Measurements from ENCODE around the gene MAST4. TPM values are rescaled to one million over a fixed set of nuclear protein-coding genes. Genes with fewer than 3 reads are reported as not detected.

MAST4 gene
- total and polyA plus RNA-seq, 2 donors = 17.0 to 18.8 TPM

DNA sequence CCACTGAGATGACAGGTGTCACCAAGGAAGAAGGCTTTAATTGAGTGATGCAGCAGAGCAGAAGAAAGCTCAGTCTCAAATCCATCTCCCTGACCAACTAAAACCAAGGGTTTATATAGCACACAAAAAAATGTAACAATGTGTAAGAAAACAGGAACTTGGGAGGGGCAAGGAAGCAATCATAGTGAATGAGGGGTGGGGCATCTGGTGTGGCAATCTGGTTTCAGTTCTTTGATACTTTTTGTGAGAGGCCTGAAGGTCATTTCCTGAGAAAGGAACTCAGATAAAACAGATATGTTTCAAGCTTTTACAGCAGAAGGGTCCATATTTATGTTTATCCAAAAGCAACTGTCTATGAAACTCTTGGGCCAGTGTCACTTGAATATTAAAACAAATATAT, 580.7 kb downstream of the MAST4 start:
- Histone ChIP-seq H3K4me1 (ENCODE audit: control insufficient read depth in 2 of 2, insufficient read depth in 2 of 2, low read length in 2 of 2) (peaks cover 6 to 10% of the 10 kb centered on the region in 2 donors), H3K27me3 (ENCODE audit: control insufficient read depth in 2 of 2, insufficient read depth in 1 of 2, low read length in 1 of 2) (no peaks in the 10 kb centered on the region), H3K9me3 (ENCODE audit: control insufficient read depth in 2 of 2, insufficient read depth in 1 of 2, low read length in 1 of 2) (peaks cover 2 to 6% of the 10 kb centered on the region in 2 donors), H3K4me3 (ENCODE audit: low read length in 2 of 2) (no peak overlapping the region), H3K27ac (ENCODE audit: low read depth in 1 of 2, low read length in 1 of 2) (no peak overlapping the region), H3K36me3 (ENCODE audit: control insufficient read depth in 2 of 2, insufficient read depth in 2 of 2, low read length in 1 of 2) (no peaks in the 10 kb centered on the region)
- DNase-seq (ENCODE audit: low read depth in 6 of 9, low spot score in 9 of 9) = no peak

GRCh38 chr5:67178085-67178484, 581.9 kb downstream of the MAST4 start:
- H3K4me1 ChIP-seq (ENCODE audit: control insufficient read depth in 2 of 2, insufficient read depth in 2 of 2, low read length in 2 of 2) = peaks cover 13 to 21% of the 10 kb centered on the region in 2 donors
- no peak for DNase-seq (ENCODE audit: low read depth in 6 of 9, low spot score in 9 of 9)
- H3K4me3 ChIP-seq (ENCODE audit: low read length in 2 of 2) = no peak overlapping the region
- H3K9me3 ChIP-seq (ENCODE audit: control insufficient read depth in 2 of 2, insufficient read depth in 1 of 2, low read length in 1 of 2) = peaks cover 2 to 6% of the 10 kb centered on the region in 2 donors
- 89% methylated on average over 1 of the region's 1 CpG for WGBS
- H3K36me3 ChIP-seq (ENCODE audit: control insufficient read depth in 2 of 2, insufficient read depth in 2 of 2, low read length in 1 of 2) = no peaks in the 10 kb centered on the region
- no peak overlapping the region for H3K27ac ChIP-seq (ENCODE audit: low read depth in 1 of 2, low read length in 1 of 2)
- H3K27me3 ChIP-seq (ENCODE audit: control insufficient read depth in 2 of 2, insufficient read depth in 1 of 2, low read length in 1 of 2) = no peaks in the 10 kb centered on the region

DNA sequence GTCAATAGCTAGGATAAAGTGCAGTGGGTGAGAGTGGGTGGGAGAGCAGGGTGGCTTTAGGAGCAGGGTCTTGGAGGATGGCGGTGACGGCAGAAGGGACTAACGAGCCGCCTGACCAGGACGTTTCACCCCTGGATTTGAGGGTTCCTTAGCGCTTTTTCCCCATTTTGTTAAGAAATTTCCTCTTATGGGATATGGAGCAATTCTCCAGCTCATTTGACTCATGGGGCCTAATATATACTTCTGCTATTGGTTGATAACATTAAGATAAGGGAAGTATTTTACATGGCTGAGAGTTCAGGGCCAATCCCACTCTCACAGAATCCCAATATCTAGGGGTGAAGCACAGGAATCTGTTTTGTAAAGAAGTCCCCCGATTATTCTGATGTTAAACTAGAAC, 582.8 kb downstream of the MAST4 start:
- DNase-seq (ENCODE audit: low read depth in 6 of 9, low spot score in 9 of 9) = no peak
- 98% methylated on average over 7 of the region's 7 CpGs for WGBS
- no peaks in the 10 kb centered on the region for H3K36me3 ChIP-seq (ENCODE audit: control insufficient read depth in 2 of 2, insufficient read depth in 2 of 2, low read length in 1 of 2)
- no peak overlapping the region for H3K4me3 ChIP-seq (ENCODE audit: low read length in 2 of 2)
- H3K9me3 ChIP-seq (ENCODE audit: control insufficient read depth in 2 of 2, insufficient read depth in 1 of 2, low read length in 1 of 2) = peaks cover 2 to 6% of the 10 kb centered on the region in 2 donors
- H3K27me3 ChIP-seq (ENCODE audit: control insufficient read depth in 2 of 2, insufficient read depth in 1 of 2, low read length in 1 of 2) = no peaks in the 10 kb centered on the region
- H3K4me1 ChIP-seq (ENCODE audit: control insufficient read depth in 2 of 2, insufficient read depth in 2 of 2, low read length in 2 of 2) = peaks cover 14 to 25% of the 10 kb centered on the region in 2 donors
- no peak overlapping the region for H3K27ac ChIP-seq (ENCODE audit: low read depth in 1 of 2, low read length in 1 of 2)

DNA sequence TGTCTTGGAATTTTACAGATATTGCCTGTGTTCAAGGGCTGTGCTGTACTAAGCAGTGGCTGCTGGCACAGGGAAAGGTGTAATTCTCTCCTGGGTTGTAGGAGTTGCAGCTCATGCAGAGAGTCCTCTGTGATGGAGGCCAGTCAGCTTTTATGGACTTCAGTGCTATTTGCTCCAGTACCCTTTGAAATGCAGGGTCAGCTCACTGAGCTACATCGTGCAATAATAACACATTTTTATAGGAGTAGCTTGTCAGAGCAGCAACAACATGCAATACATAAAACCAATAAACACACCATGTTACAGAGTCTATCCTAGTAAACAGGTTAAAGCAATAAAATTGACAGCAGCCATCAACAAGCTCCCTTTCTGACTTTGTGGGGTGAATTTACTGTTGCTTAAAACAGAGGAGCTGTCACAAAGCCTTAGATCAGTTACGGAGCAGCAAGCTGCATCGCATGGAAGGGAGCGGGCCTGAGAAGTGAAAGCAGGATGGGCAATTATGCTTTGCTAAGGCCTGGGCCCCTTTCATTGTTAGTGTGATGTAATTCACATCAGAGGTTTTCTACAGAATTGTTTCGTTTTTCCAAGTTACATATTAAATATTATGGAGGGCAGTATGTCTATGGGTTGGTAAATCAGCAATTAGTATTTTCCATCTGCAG, 583.6 kb downstream of the MAST4 start:
- 97% methylated on average over 5 of the region's 5 CpGs for WGBS
- DNase-seq (ENCODE audit: low read depth in 6 of 9, low spot score in 9 of 9) = no peak
- H3K9me3 ChIP-seq (ENCODE audit: control insufficient read depth in 2 of 2, insufficient read depth in 1 of 2, low read length in 1 of 2) = peaks cover 2 to 6% of the 10 kb centered on the region in 2 donors
- H3K27me3 ChIP-seq (ENCODE audit: control insufficient read depth in 2 of 2, insufficient read depth in 1 of 2, low read length in 1 of 2) = no peaks in the 10 kb centered on the region
- no peaks in the 10 kb centered on the region for H3K36me3 ChIP-seq (ENCODE audit: control insufficient read depth in 2 of 2, insufficient read depth in 2 of 2, low read length in 1 of 2)
- H3K4me3 ChIP-seq (ENCODE audit: low read length in 2 of 2) = no peak overlapping the region
- no peak overlapping the region for H3K27ac ChIP-seq (ENCODE audit: low read depth in 1 of 2, low read length in 1 of 2)
- peaks cover 14 to 25% of the 10 kb centered on the region in 2 donors for H3K4me1 ChIP-seq (ENCODE audit: control insufficient read depth in 2 of 2, insufficient read depth in 2 of 2, low read length in 2 of 2)

GRCh38 chr5:67181648-67182221, 585.5 kb downstream of the MAST4 start:
- Histone ChIP-seq H3K4me1 (ENCODE audit: control insufficient read depth in 2 of 2, insufficient read depth in 2 of 2, low read length in 2 of 2) (peaks cover 14 to 25% of the 10 kb centered on the region in 2 donors), H3K27me3 (ENCODE audit: control insufficient read depth in 2 of 2, insufficient read depth in 1 of 2, low read length in 1 of 2) (no peaks in the 10 kb centered on the region), H3K36me3 (ENCODE audit: control insufficient read depth in 2 of 2, insufficient read depth in 2 of 2, low read length in 1 of 2) (no peaks in the 10 kb centered on the region), H3K27ac (ENCODE audit: low read depth in 1 of 2, low read length in 1 of 2) (peak overlapping the region; percentile 72 to 80), H3K4me3 (ENCODE audit: low read length in 2 of 2) (no peak overlapping the region), H3K9me3 (ENCODE audit: control insufficient read depth in 2 of 2, insufficient read depth in 1 of 2, low read length in 1 of 2) (peaks cover under 1 to 6% of the 10 kb centered on the region in 2 donors)
- WGBS = 28% methylated on average over 5 of the region's 5 CpGs
- peak in 4 of 9 donors; percentile 29 to 81 (median 52) for DNase-seq (ENCODE audit: low read depth in 6 of 9, low spot score in 9 of 9)

DNA sequence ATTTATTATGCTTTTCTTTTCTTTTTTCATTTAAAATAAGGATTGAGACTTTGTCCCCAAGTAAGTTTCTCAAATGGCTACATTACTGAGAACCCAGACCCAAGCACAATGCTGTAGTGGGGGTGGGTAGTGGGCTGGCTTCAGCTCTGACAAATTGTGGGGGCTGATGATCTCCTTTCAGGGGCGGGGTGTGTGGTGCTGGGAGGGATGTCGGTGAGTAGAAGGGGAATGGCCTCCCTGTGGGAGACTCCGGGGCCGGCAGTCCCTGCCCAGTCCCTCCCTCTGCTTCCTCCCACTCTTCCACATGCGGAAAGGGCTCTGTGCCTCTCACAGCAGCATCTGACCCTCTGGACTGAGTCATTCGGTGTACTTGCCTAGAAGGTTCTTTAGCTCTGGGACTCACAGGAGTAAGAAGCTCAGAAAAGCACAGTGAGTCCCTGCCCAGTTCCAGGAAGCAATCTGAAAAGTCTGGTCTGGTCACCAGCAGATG, 586.2 kb downstream of the MAST4 start:
- no peak for DNase-seq (ENCODE audit: low read depth in 6 of 9, low spot score in 9 of 9)
- peaks cover 16 to 28% of the 10 kb centered on the region in 2 donors for H3K4me1 ChIP-seq (ENCODE audit: control insufficient read depth in 2 of 2, insufficient read depth in 2 of 2, low read length in 2 of 2)

GRCh38 chr5:67183859-67184258, 587.7 kb downstream of the MAST4 start:
- 99% methylated on average over 3 of the region's 3 CpGs for WGBS
- Histone ChIP-seq H3K4me3 (ENCODE audit: low read length in 2 of 2) (no peak overlapping the region), H3K4me1 (ENCODE audit: control insufficient read depth in 2 of 2, insufficient read depth in 2 of 2, low read length in 2 of 2) (peaks cover 24 to 44% of the 10 kb centered on the region in 2 donors), H3K27ac (ENCODE audit: low read depth in 1 of 2, low read length in 1 of 2) (no peak overlapping the region), H3K27me3 (ENCODE audit: control insufficient read depth in 2 of 2, insufficient read depth in 1 of 2, low read length in 1 of 2) (no peaks in the 10 kb centered on the region), H3K9me3 (ENCODE audit: control insufficient read depth in 2 of 2, insufficient read depth in 1 of 2, low read length in 1 of 2) (no peaks in the 10 kb centered on the region), H3K36me3 (ENCODE audit: control insufficient read depth in 2 of 2, insufficient read depth in 2 of 2, low read length in 1 of 2) (no peaks in the 10 kb centered on the region)
- no peak for DNase-seq (ENCODE audit: low read depth in 6 of 9, low spot score in 9 of 9)

More for the DNA sequence above, 586.2 kb downstream of the MAST4 start:
- Histone ChIP-seq H3K9me3 (ENCODE audit: control insufficient read depth in 2 of 2, insufficient read depth in 1 of 2, low read length in 1 of 2) (peaks cover 0 to 5% of the 10 kb centered on the region in 2 donors), H3K27ac (ENCODE audit: low read depth in 1 of 2, low read length in 1 of 2) (peak overlapping the region; percentile 19 to 80), H3K27me3 (ENCODE audit: control insufficient read depth in 2 of 2, insufficient read depth in 1 of 2, low read length in 1 of 2) (no peaks in the 10 kb centered on the region), H3K36me3 (ENCODE audit: control insufficient read depth in 2 of 2, insufficient read depth in 2 of 2, low read length in 1 of 2) (no peaks in the 10 kb centered on the region), H3K4me3 (ENCODE audit: low read length in 2 of 2) (no peak overlapping the region)
- 68% methylated on average over 6 of the region's 6 CpGs for WGBS

DNA sequence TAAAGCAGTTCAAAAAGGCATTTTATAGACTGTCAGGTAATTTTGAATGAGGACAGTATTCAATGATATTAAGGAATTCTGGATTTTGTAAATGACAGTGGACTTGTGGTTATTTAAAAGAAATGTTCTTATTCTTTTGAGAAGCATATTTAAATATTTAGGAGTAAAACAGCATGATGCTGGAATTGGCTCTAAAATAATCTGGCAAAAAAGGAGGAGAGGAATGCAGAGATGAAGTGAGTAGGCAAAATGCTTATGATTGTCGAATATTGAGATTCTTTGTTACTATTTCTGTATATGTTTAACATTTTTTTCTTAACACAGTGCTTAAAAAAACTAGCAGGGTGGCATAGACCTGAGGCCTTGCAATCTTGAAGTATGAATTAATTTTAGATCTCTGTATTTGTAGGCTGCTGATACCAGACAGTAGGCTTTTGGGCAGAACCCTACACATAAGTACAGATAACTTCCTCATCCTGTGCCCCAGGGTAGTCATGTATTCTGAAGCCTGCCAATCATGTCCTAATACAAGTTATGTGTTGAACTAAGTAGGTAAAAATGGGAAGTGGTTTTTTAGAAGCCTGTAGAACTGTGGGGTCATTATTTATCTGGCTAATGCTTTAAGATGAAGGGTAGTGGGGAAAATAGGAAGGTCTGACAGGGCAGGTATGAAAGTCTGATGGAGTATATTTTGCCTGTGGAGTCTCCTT, 591.0 kb downstream of the MAST4 start:
- H3K9me3 ChIP-seq (ENCODE audit: control insufficient read depth in 2 of 2, insufficient read depth in 1 of 2, low read length in 1 of 2) = peaks cover 0 to 2% of the 10 kb centered on the region in 2 donors
- H3K36me3 ChIP-seq (ENCODE audit: control insufficient read depth in 2 of 2, insufficient read depth in 2 of 2, low read length in 1 of 2) = no peaks in the 10 kb centered on the region
- H3K27ac ChIP-seq (ENCODE audit: low read depth in 1 of 2, low read length in 1 of 2) = no peak overlapping the region
- H3K27me3 ChIP-seq (ENCODE audit: control insufficient read depth in 2 of 2, insufficient read depth in 1 of 2, low read length in 1 of 2) = no peaks in the 10 kb centered on the region
- WGBS = 18% methylated on average over 1 of the region's 1 CpG
- H3K4me1 ChIP-seq (ENCODE audit: control insufficient read depth in 2 of 2, insufficient read depth in 2 of 2, low read length in 2 of 2) = peaks cover 25 to 47% of the 10 kb centered on the region in 2 donors
- H3K4me3 ChIP-seq (ENCODE audit: low read length in 2 of 2) = no peak overlapping the region
- peak in 1 of 9 donors; percentile 41 for DNase-seq (ENCODE audit: low read depth in 6 of 9, low spot score in 9 of 9)
